ENCODE data around the gene SLC9A3. TPM values are rescaled to one million over a fixed set of nuclear protein-coding genes. Genes with fewer than 3 reads are reported as not detected.

Gene SLC9A3
- total RNA-seq, 6 experiments from 2014 or later = 0.63 to 1.00 (median 0.74) TPM

DNA sequence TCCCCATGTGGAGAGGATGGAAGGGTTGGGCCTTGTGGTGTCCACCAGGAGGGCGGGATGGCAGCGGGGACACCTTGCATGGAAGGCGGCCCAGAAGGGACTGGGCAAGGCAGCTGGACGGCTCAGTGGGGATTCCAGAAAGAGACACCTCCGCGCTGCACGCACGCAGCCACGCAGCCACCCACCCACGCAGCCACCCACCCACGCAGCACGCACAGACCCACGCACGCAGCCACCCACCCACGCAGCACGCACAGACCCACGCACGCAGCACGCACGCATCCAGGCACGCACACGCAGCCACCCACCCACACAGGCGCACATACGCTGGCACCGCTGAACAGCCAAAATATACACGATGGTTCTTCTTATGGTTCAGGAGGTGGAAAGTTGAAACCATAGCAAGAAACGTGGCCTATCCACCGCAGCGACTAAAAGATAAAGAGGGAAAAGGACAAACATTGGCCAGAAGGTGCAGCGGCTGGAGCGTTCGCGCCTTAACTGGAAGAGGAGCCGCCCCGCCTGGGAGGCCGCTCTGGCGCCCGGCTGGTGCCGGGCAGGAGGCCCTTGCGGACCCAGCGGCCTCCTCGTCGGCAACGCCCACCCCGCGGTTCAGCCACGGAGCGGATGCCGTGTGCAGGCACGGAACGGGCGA is 103.5 kb downstream of the SLC9A3 start:
- TF ChIP-seq, protein P1, sequence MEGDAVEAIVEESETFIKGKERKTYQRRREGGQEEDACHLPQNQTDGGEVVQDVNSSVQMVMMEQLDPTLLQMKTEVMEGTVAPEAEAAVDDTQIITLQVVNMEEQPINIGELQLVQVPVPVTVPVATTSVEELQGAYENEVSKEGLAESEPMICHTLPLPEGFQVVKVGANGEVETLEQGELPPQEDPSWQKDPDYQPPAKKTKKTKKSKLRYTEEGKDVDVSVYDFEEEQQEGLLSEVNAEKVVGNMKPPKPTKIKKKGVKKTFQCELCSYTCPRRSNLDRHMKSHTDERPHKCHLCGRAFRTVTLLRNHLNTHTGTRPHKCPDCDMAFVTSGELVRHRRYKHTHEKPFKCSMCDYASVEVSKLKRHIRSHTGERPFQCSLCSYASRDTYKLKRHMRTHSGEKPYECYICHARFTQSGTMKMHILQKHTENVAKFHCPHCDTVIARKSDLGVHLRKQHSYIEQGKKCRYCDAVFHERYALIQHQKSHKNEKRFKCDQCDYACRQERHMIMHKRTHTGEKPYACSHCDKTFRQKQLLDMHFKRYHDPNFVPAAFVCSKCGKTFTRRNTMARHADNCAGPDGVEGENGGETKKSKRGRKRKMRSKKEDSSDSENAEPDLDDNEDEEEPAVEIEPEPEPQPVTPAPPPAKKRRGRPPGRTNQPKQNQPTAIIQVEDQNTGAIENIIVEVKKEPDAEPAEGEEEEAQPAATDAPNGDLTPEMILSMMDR (IDR thresholded peaks at IDR 0.05) = no peak
- Mint-ChIP-seq H3K27ac (no peak overlapping the region), H3K4me1 (ENCODE audit: low read depth) (peaks cover 45% of the 10 kb centered on the region), H3K4me3 (no peak overlapping the region), H3K27me3 (ENCODE audit: insufficient read depth) (peaks cover 32% of the 10 kb centered on the region), H3K36me3 (ENCODE audit: low read depth) (peaks cover 57% of the 10 kb centered on the region), H3K9me3 (peaks cover 5% of the 10 kb centered on the region; the same call in 1 of the 2 replicates)
- DNase-seq = no peak

Small RNA genes within 50 kb of the gene (microRNA-seq; reads per million reads assigned to microRNA genes)
- gene MIR4456 = not detected

Other genes with a start within 250 kb of the SLC9A3 start
- 10 to 100 TPM; 30.9 to 55.7 (median 51.9) TPM for gene AHRR, start 202.7 kb downstream of the SLC9A3 start, total RNA-seq (2021; fragmentation: NEBNext Ultra II Directional; extraction: Animal tissue kit (Norgen Biotek cat#: 25700))
- gene EXOC3, start 81.3 kb downstream of the SLC9A3 start, total RNA-seq (2021; fragmentation: NEBNext Ultra II Directional; extraction: Animal tissue kit (Norgen Biotek cat#: 25700)) = 10 to 100 TPM; 46.8 to 54.1 (median 50.3) TPM
- gene CEP72, start 87.9 kb upstream of the SLC9A3 start, total RNA-seq (2021; fragmentation: NEBNext Ultra II Directional; extraction: Animal tissue kit (Norgen Biotek cat#: 25700)) = 1 to 10 TPM; 2.9 to 5.0 (median 4.0) TPM
- gene TPPP, start 168.9 kb upstream of the SLC9A3 start, total RNA-seq (2021; fragmentation: NEBNext Ultra II Directional; extraction: Animal tissue kit (Norgen Biotek cat#: 25700)) = under 1 TPM; 0.19 to 0.43 (median 0.30) TPM